HUES64 (cell line): ENCODE results near the gene IP6K2.

Source experiments
- H3K27ac ChIP-seq: 2 replicates; pipeline ENCODE4 v1.7.0; 2013; ENCODE audit warnings: low read depth, low read length, inconsistent platforms
- H3K27me3 ChIP-seq: 2 replicates; pipeline ENCODE4 v1.6.1; 2013; ENCODE audit warnings: mild to moderate bottlenecking, low read length; ENCODE audit not compliant: insufficient read depth
- H3K36me3 ChIP-seq: 2 replicates; pipeline ENCODE4 v1.6.1; 2013; ENCODE audit warnings: mild to moderate bottlenecking, low read length; ENCODE audit not compliant: insufficient read depth
- H3K4me1 ChIP-seq: 2 replicates; pipeline ENCODE4 v1.6.1; 2013; ENCODE audit warnings: mild to moderate bottlenecking, low read length, moderate library complexity; ENCODE audit not compliant: insufficient read depth
- H3K4me3 ChIP-seq: 2 replicates; pipeline ENCODE4 v1.5.1; 2013; ENCODE audit warnings: mild to moderate bottlenecking, low read length, moderate library complexity
- H3K9ac ChIP-seq: 2 replicates; pipeline ENCODE4 v1.6.1; 2013; ENCODE audit warnings: mild to moderate bottlenecking, low read depth, low read length
- H3K9me3 ChIP-seq: 2 replicates; pipeline ENCODE4 v1.6.1; 2013; ENCODE audit warnings: low read depth, low read length; ENCODE audit not compliant: insufficient read depth
- WGBS: fragments of 150-250, 120-280 bp; methylation state at CpG from one replicate; pipeline ENCODE4 v1.1.7; 2013; ENCODE audit warnings: missing lambda C conversion rate; 5-methylcytosine and 5-hydroxymethylcytosine counted together

IP6K2 gene

DNA sequence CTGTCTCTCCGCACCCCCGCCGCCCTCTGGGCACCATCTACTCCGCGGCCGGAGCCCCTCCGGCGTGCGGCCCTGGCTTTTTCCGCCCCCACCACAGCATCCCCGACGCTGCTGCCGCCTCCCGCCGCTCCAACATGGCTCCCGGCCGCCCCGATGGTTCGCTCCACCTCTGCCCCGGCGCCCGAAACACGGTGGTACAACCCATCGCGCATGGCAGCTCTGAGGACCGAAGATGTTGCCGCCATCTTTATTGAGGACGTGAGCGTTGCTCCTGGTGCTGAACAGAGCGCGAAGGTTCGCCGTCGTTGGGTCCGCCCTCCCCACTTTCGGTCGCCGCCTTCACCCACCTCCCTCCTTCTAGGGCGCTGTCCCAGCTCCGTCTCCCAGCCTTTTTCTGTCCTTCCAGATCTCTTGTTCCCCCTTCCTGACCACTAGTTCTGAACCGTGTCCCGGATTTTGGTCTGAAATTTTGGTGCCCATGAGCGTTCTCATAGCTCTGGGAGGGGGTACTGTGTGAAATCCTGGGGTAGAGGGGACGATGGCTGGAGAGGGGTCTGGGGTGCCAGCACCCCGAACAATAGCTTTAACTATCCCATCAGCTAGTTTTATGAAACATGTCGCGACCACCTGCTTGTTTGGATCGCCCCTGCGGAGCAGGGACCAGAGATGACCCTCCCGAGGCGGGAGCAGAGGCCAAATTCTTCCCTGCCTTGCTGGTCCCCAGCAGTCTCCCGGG lies 54.1 kb downstream of the IP6K2 start, which contains the start of gene CELSR3:
Gene CELSR3 (minus strand): TSS at position 134 of the 736 bp plus-strand sequence. CDS start 252 bp downstream, outside the sequence.
- WGBS = under 1% methylated on average over 52 of the region's 52 CpGs
- H3K9ac ChIP-seq = peak within 1 kb of the TSS; percentile 98
- peak within 1 kb of the TSS; percentile 79 for H3K4me3 ChIP-seq

DNA sequence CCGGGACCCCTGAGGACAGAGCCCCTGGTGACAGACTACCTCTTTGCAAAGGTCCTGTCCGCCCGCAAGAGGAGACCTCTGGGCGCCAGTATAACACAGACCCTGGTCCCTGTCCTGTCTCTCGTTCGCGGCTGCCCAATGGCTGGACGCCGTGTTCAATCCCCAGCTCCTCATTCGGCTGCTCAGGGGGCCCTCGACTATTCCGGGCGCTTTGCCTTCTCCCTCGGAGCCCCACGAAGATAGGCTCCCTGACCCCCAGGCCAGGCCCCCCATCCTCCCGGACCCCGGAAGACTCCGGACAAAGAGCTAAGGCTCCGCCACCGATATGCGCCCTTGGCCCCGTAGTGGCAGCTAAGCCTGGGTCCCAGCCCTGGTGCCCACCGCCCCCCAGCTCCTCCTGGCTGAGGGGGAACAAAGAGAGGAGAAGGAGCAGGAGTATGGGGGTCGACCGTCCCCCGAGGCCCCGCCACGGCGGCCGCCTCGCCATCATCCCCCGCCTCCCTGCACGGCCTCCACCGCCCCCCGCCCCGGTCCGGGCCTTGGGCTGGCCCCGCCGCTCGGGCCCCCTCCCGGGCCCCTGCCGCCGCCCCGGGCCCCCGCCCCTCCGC lies 54.8 kb downstream of the IP6K2 start:
- Histone ChIP-seq H3K4me1 (peaks cover 4% of the 10 kb centered on the region; the same call in 1 of the 2 replicates), H3K27me3 (no peaks in the 10 kb centered on the region), H3K9me3 (no peaks in the 10 kb centered on the region), H3K4me3 (peak overlapping the region; percentile 79), H3K9ac (0 out of 2 replicates have a peak overlapping the region, but pooled peaks have one; percentile 7), H3K36me3 (peaks cover 36% of the 10 kb centered on the region), H3K27ac (peak overlapping the region; percentile 100; the same call in 1 of the 2 replicates)
- WGBS = 2% methylated on average over 40 of the region's 46 CpGs

More for the DNA sequence above, 54.1 kb downstream of the IP6K2 start, which contains the start of gene CELSR3:
- Histone ChIP-seq H3K4me1 (peaks cover 4% of the 10 kb centered on the region; the same call in 1 of the 2 replicates), H3K27ac (peak within 1 kb of the TSS; percentile 100), H3K36me3 (peaks cover 35% of the 10 kb centered on the region), H3K27me3 (no peaks in the 10 kb centered on the region), H3K9me3 (no peaks in the 10 kb centered on the region)

DNA sequence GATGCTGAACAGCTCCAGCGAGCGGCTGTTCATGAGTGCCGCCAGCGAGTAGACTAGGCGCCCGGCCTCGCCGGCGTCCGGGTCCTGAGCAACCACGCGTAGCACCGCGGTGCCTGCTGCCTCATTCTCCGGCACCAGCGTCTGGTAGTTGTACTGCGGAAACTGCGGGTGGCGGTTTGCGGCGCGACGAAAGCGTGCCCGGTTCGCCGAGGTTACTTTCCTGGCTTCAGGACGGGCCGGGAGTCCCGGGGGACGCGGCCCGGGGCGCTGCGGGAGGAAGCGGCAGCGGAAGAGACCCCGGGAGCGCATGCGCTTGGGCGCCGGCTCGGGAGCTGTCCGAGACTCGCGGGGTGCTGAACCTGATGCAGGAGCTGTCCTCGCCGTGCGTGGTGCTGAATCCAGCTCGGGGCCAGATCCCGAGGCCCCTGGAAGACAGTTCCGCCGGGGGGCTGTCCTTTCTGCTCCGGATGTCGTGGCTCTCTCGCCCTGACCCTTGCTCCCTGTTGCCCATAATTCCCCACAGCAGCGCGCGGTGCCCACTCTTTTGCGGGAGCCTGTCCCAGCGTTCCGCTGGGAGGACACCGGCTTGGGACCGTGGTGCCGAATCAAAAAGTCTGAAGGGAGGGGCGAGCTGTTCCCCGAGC lies 55.4 kb downstream of the IP6K2 start:
- Histone ChIP-seq H3K27me3 (no peaks in the 10 kb centered on the region), H3K27ac (no peak overlapping the region), H3K9ac (no peak overlapping the region), H3K9me3 (no peaks in the 10 kb centered on the region), H3K4me1 (peaks cover 4% of the 10 kb centered on the region; the same call in 1 of the 2 replicates), H3K36me3 (peaks cover 36% of the 10 kb centered on the region), H3K4me3 (peak overlapping the region; percentile 79)
- WGBS = 5% methylated on average over 67 of the region's 67 CpGs

DNA sequence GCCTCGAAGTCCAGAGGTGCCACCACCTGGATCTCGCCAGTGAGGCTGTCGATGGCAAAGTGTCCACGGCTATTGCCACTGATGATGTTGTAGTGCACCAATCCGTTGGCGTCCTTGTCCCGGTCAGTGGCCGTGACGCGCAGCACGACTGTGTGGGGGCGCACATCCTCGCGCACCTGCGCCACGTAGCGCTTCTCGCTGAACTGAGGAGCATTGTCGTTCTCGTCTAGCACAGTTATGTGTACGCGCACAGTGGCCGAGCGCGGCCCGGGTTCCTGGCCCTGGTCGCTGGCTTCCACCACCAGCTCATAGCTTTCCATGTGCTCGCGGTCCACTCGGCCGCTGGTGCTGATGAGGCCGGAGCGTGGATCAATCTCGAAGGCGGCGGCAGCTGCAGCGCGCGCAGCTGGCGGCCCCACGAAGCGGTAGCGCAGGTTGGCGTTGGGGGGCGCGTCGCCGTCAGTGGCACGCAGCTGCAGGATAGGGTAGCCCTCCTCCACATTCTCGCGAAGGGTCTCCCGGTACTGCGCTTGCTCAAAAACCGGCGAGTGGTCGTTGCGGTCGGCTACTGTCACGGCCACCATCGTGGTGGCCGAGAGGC lies 56.1 kb downstream of the IP6K2 start:
- H3K27ac ChIP-seq = no peak overlapping the region
- H3K9ac ChIP-seq = no peak overlapping the region
- no peaks in the 10 kb centered on the region for H3K9me3 ChIP-seq
- 93% methylated on average over 61 of the region's 61 CpGs for WGBS
- H3K36me3 ChIP-seq = peaks cover 30% of the 10 kb centered on the region
- H3K4me3 ChIP-seq = peak overlapping the region; percentile 79
- H3K4me1 ChIP-seq = peaks cover 4% of the 10 kb centered on the region; the same call in 1 of the 2 replicates
- H3K27me3 ChIP-seq = no peaks in the 10 kb centered on the region

DNA sequence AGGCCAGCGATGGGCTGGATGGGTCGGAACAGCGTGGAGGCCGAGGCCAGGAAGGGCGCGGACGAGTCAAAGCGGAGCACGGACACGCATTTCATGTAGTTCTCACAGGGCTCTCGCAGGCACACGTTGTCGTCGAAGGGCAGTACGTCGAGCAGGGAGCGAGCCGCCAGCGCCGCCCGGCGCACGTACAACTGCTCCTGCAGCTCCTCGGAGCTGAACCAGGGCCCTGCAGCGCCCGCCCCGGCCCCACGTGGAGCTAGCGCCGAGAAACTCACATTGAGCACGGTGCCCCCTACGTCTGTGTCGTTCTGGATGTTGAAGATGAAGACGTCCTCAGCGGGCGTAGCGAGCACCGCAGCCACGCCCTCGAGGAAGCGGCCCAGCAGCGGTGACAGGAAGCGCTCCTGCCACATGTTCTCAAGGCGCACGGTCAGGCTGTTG lies 60.2 kb downstream of the IP6K2 start:
- WGBS = 93% methylated on average over 45 of the region's 45 CpGs

DNA sequence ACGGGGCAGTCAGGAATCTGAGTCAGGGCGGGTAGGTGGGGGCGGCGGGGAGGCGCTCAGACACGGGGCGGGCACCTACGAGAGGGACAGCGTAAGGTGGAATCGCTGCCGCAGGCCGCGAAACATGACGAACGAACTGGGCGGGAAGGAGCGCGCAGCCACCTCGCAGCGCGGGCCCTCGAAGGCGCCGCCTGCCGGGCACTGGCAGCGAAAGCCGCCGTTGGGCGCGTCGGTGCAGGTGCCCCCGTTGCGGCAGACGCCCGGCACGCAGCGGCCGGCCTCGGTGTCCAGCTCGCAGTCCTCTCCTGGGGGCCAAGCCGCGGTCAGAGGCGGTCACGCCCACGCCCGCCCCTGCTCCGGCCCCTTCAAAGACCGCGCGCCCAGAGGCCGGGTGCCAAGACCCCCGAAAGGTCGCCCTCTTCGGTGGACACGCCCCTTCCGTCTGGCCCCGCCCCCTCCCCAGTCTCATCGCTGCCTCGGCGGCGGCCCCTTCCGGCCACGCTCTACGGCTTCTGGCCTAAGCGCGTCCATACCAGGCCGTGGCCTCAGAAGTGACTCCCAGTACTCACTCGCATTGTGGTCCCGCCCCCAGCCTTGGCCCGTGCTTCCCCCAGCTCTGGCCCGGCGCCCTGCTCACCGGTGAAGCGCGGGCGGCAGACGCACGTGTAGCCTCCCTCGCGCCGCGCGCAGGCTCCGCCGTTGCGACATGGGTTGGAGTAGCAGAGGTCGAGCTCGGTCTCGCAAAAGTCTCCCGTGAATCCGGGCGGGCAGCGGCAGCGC lies 60.8 kb downstream of the IP6K2 start:
- H3K36me3 ChIP-seq = peaks cover 56% of the 10 kb centered on the region
- H3K9ac ChIP-seq = peak overlapping the region; percentile 12
- H3K4me3 ChIP-seq = peak overlapping the region; percentile 63
- peak overlapping the region; percentile 54 for H3K27ac ChIP-seq
- H3K27me3 ChIP-seq = no peaks in the 10 kb centered on the region
- H3K9me3 ChIP-seq = no peaks in the 10 kb centered on the region
- no peaks in the 10 kb centered on the region for H3K4me1 ChIP-seq
- 18% methylated on average over 94 of the region's 94 CpGs for whole genome bisulfite sequencing

More for the DNA sequence above, 60.2 kb downstream of the IP6K2 start:
- Histone ChIP-seq H3K27ac (peak overlapping the region; percentile 54), H3K27me3 (no peaks in the 10 kb centered on the region), H3K4me3 (peak overlapping the region; percentile 63), H3K9me3 (no peaks in the 10 kb centered on the region), H3K4me1 (no peaks in the 10 kb centered on the region), H3K9ac (peak overlapping the region; percentile 12), H3K36me3 (peaks cover 50% of the 10 kb centered on the region)

DNA sequence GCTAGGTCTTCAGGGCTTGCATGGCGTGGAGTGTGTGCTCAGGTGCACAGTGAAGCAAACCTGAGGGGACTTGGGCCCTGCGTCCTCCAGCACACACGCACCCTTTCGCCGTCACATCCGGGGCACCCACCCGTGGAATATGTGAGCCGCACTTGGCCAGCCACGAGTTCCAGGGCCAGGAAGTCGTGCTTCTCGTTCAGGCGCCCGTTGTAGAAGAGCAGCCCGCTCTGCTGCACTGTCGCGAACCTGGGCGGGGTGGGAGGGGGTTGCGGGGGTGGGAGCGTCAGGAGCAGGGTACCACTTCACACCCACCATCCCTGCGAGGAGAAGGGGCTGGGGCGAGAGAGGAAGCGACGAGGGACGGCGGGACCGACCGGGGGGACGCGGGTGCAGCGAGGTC lies 61.4 kb downstream of the IP6K2 start:
- 0 out of 2 replicates have a peak overlapping the region, but pooled peaks have one; percentile 29 for H3K9ac ChIP-seq
- peaks cover 58% of the 10 kb centered on the region for H3K36me3 ChIP-seq
- H3K9me3 ChIP-seq = no peaks in the 10 kb centered on the region
- WGBS = 27% methylated on average over 25 of the region's 30 CpGs
- H3K4me3 ChIP-seq = peak overlapping the region; percentile 63
- no peaks in the 10 kb centered on the region for H3K27me3 ChIP-seq
- H3K4me1 ChIP-seq = no peaks in the 10 kb centered on the region
- no peak overlapping the region for H3K27ac ChIP-seq

DNA sequence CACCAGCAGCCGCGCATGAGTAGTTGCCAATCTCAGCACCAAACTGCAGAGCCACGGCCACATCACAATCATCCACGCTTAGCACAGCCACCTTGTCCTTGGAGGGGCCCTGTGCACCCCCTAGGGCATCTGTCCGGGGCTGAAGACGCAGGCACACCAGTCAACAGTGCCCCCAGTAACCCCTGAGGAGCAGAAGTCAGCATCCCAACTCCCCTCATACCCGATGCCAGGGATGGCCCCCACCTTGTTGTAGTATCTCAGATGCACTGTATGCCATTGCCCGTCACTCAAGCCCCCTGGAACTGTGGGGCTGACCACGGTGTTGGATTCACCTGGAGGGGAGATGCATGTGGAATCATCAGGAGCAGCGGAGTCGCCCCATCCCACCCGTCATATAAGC lies 62.0 kb downstream of the IP6K2 start:
- H3K36me3 ChIP-seq = peaks cover 57% of the 10 kb centered on the region
- WGBS = 94% methylated on average over 12 of the region's 12 CpGs
- H3K4me1 ChIP-seq = no peaks in the 10 kb centered on the region
- no peaks in the 10 kb centered on the region for H3K27me3 ChIP-seq
- no peak overlapping the region for H3K9ac ChIP-seq
- H3K9me3 ChIP-seq = no peaks in the 10 kb centered on the region
- H3K27ac ChIP-seq = no peak overlapping the region
- H3K4me3 ChIP-seq = 0 out of 2 replicates have a peak overlapping the region, but pooled peaks have one; percentile 63

DNA sequence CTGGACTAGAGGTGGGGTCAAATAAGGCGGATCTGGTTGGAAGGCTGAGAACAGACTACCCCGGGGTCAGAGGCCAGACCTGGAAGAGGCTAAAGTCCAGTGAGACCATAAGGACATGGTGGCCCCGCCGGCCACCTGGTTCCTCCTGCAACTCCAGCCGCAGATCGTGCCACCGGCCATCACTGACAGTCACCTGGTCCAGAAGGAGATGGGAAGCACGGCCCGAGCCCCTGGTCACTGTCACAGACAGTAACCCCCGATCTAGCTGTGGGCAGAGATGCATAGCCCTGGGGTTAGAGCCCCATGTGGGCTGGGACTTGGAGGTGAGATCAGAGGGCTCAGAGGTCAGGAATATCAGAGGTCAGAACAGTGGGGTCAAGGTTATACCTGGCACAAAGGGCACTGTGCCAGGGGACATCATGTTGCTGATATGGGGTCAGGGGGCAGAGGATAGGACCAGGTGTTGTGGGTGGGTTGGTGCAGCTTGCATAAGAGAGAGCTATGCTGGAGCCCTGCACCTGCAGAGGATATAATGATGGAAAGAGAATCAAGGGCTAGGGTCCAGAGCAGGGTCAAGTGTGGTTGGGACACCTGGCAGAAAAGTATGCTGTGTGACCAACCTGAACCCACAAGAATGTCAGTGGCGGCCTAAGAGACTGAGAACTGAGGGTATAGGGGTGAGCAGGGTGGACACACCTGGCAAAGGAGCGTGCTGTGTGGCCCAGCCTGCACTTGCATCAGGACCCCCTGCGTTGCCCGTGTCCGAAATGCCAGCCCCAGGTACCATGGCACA lies 63.9 kb downstream of the IP6K2 start:
- Histone ChIP-seq H3K4me1 (no peaks in the 10 kb centered on the region), H3K9ac (no peak overlapping the region), H3K27ac (no peak overlapping the region), H3K9me3 (no peaks in the 10 kb centered on the region), H3K27me3 (no peaks in the 10 kb centered on the region), H3K4me3 (no peak overlapping the region), H3K36me3 (peaks cover 50% of the 10 kb centered on the region)
- 93% methylated on average over 15 of the region's 15 CpGs for WGBS

DNA sequence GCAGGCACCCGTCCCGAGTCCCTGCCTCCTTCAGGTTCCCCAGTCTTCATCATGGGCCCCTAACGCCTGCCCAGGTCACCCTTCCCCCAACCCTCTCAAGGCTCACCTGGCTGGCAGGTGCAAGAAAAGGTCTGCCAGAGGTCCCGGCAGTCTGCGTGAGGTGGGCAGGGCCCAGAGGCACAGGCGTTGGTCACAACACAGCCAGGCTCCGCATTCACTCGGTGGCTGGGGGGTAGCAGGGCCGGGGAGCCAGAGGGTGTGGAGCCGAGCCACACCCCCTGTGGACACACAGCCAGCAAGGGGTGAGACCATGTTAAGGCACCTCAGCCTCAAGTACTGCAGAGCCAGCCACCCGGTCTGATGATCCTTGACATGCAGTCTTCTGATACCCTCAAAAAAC lies 65.2 kb downstream of the IP6K2 start:
- 90% methylated on average over 11 of the region's 11 CpGs for WGBS
- Histone ChIP-seq H3K27me3 (no peaks in the 10 kb centered on the region), H3K4me1 (no peaks in the 10 kb centered on the region), H3K36me3 (peaks cover 49% of the 10 kb centered on the region), H3K27ac (no peak overlapping the region), H3K4me3 (no peak overlapping the region), H3K9ac (no peak overlapping the region), H3K9me3 (no peaks in the 10 kb centered on the region)
